Natural killer cell (primary cell): ENCODE data around the gene SP9. TPM values are rescaled to one million over a fixed set of nuclear protein-coding genes. Genes with fewer than 3 reads are reported as not detected.
A peak's percentile ranks its signal among the peaks of the same experiment; 100 is the strongest.

Source experiments
- ATAC-seq, 3 donors: fragments of 150-1000 bp in 2 of 3; fragments of 200-7000 bp in 1 of 3; cut with Tn5 transposase; 1 replicate in 1 of 3; 2 replicates in 2 of 3; pipeline ENCODE4 v1.10.0; 2021; ENCODE audit warnings: mild to moderate bottlenecking in 2 of 3, moderate library complexity in 2 of 3
- DNase-seq, 2 donors: peaks; one replicate each; pipeline versions ENCODE4 v3.0.0 to v3.0.0-alpha.2; 2013 to 2021; ENCODE audit warnings: mixed read lengths in 1 of 2
- H3K27ac ChIP-seq: one replicate; pipeline ENCODE4 v1.5.1; 2013; ENCODE audit warnings: mild to moderate bottlenecking, low read length
- H3K27me3 ChIP-seq: one replicate; pipeline ENCODE4 v1.6.1; 2013; ENCODE audit warnings: low read length; ENCODE audit not compliant: control insufficient read depth, insufficient read depth
- H3K36me3 ChIP-seq: one replicate; pipeline ENCODE4 v1.6.1; 2013; ENCODE audit warnings: low read length; ENCODE audit not compliant: control insufficient read depth, insufficient read depth
- H3K4me1 ChIP-seq: one replicate; pipeline ENCODE4 v1.6.1; 2013; ENCODE audit warnings: low read length; ENCODE audit not compliant: control insufficient read depth, insufficient read depth
- H3K4me3 ChIP-seq: one replicate; pipeline ENCODE4 v1.5.1; 2013; ENCODE audit warnings: low read length
- H3K9me3 ChIP-seq: one replicate; pipeline ENCODE4 v1.6.1; 2013; ENCODE audit warnings: low read length; ENCODE audit not compliant: control insufficient read depth, insufficient read depth
- H3K27ac Mint-ChIP-seq, 2 donors: one replicate each; pipeline ENCODE4 v1.8.0; 2022; ENCODE audit warnings: mild to moderate bottlenecking in 2 of 2, mixed read lengths in 2 of 2, moderate library complexity in 1 of 2
- H3K27me3 Mint-ChIP-seq, 2 donors: one replicate each; pipeline ENCODE4 v1.8.0; 2022; ENCODE audit warnings: low read depth in 2 of 2, mixed read lengths in 2 of 2
- H3K36me3 Mint-ChIP-seq: one replicate; pipeline ENCODE4 v1.8.0; 2022; ENCODE audit warnings: mixed read lengths
- H3K4me1 Mint-ChIP-seq, 2 donors: one replicate each; pipeline ENCODE4 v1.8.0; 2022; ENCODE audit warnings: mixed read lengths in 2 of 2
- H3K4me3 Mint-ChIP-seq: one replicate; pipeline ENCODE4 v1.8.0; 2022; ENCODE audit warnings: mild to moderate bottlenecking, moderate library complexity, mixed read lengths
- H3K9me3 Mint-ChIP-seq, 2 donors: one replicate each; pipeline ENCODE4 v1.8.0; 2022; ENCODE audit warnings: mixed read lengths in 2 of 2
- CTCF ChIP-seq: fragments of 200-600 bp; IDR thresholded peaks from one replicate; pipeline ENCODE4 v1.8.0; 2022; ENCODE audit warnings: antibody characterized with exemption
- WGBS: methylation state at CpG from one replicate; pipeline ENCODE4 v1.1.7; 2013; ENCODE audit warnings: missing lambda C conversion rate; ENCODE audit not compliant: insufficient coverage; 5-methylcytosine and 5-hydroxymethylcytosine counted together
- intact Hi-C: fragments of 100-400 bp; cut with micrococcal nuclease; formaldehyde crosslinking; loops from one replicate; pipeline ENCODE4 v1.14.2; 2022
- total RNA-seq, 4 donors: library from RNA; stranded (reverse); fragments of 120-200 nt in 1 of 4; gene quantifications; one replicate each; pipeline versions ENCODE4 v1.2.3 to v1.2.4, GENCODE V29; 2013 to 2022

Gene SP9
- not detected for total RNA-seq
- total RNA-seq (2013), result not detected

DNA sequence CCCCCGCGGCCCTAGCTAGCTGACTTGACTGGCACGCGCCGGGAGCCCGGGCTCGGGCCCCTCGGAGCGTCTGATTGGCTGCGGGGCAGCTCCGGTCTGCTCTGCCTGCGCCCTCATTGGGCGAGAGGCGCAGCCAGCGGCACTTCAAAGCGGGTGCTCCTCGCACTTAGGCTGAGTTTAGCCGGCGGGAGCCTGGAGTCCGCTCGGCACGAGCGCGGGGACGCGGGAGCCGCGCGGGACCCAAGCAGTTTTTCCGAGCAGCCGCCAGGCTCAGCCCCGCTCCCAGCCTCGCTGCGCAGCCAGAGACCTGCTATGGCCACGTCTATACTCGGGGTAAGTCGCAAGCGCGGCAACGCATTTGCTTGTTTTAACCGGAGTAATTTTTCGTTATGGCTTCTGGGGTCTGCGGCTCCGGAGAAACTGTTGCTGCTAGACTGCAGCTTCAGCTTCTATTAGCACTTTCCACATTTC, at the start of gene SP9:
Gene SP9, plus strand, starts transcription at position 174 of the 471 bp plus-strand sequence. Its CDS starts 139 bp downstream, at position 313.
- H3K4me1 Mint-ChIP-seq, result peaks cover 38 to 50% of the 10 kb centered on the region in 2 donors
- peak within 1 kb of the TSS; percentile 76 for H3K4me3 Mint-ChIP-seq
- no peaks in the 10 kb centered on the region for H3K9me3 Mint-ChIP-seq
- H3K27me3 Mint-ChIP-seq, result peaks cover 77 to 79% of the 10 kb centered on the region in 2 donors
- H3K4me1 ChIP-seq, result peaks cover 56% of the 10 kb centered on the region
- H3K4me3 ChIP-seq, result no peak within 1 kb of the TSS
- H3K27me3 ChIP-seq, result peaks cover 88% of the 10 kb centered on the region
- no peaks in the 10 kb centered on the region for H3K36me3 ChIP-seq
- intact Hi-C loops, result loop anchor here (5.0 kb wide), 2 partner anchors 1737 to 1747 kb away; partner anchors contain the start of gene EVX2
- 6% methylated on average over 44 of the region's 44 CpGs for WGBS
- DNase-seq (peak in 1 of 2 donors; percentile 54), ATAC-seq (peak in 2 of 3 donors; percentile 22 to 34)
- H3K27ac Mint-ChIP-seq, result peak within 1 kb of the TSS in 1 of 2 donors; percentile 59
- TF ChIP-seq CTCF, result no peak
- no peak within 1 kb of the TSS for H3K27ac ChIP-seq
- no peaks in the 10 kb centered on the region for H3K9me3 ChIP-seq
- no peaks in the 10 kb centered on the region for H3K36me3 Mint-ChIP-seq

DNA sequence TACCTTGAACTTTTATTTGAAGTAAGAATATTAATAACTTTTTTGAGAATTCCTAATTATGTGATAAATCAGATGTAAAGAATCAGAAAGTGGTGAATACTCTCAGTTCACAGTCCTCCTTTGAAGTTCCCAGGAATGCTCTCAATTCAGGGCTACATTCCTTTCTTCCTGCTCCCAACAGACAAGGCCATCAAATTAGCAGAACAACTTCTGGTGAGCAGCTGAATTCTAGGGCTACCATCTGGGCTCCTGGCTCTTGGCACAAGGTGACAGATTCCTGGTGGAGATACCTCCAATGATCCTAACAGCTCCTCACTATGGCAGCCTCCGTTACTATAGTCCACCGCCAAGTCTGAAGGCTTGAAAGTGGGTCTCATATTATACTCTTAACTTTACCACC, 48.6 kb upstream of the SP9 start:
- Mint-ChIP-seq H3K9me3 (no peaks in the 10 kb centered on the region), H3K4me1 (no peaks in the 10 kb centered on the region), H3K36me3 (no peaks in the 10 kb centered on the region), H3K4me3 (no peak overlapping the region), H3K27ac (no peak overlapping the region), H3K27me3 (peaks cover 26 to 53% of the 10 kb centered on the region in 2 donors)
- Histone ChIP-seq H3K4me1 (no peaks in the 10 kb centered on the region), H3K9me3 (no peaks in the 10 kb centered on the region), H3K27ac (no peak overlapping the region), H3K4me3 (no peak overlapping the region), H3K36me3 (no peaks in the 10 kb centered on the region), H3K27me3 (peaks cover 2% of the 10 kb centered on the region)
- ATAC-seq (no peak), DNase-seq (no peak)
- TF ChIP-seq CTCF, result no peak
- intact Hi-C loops, result no loop called here
- WGBS, result 100% methylated on average over 2 of the region's 2 CpGs

- Histone ChIP-seq H3K27ac (no peak overlapping the region), H3K9me3 (no peaks in the 10 kb centered on the region), H3K36me3 (no peaks in the 10 kb centered on the region), H3K4me3 (no peak overlapping the region), H3K27me3 (peaks cover 6% of the 10 kb centered on the region), H3K4me1 (no peaks in the 10 kb centered on the region)
- Mint-ChIP-seq H3K27me3 (peaks cover 22 to 39% of the 10 kb centered on the region in 2 donors), H3K4me3 (no peak overlapping the region), H3K9me3 (no peaks in the 10 kb centered on the region), H3K27ac (no peak overlapping the region), H3K36me3 (no peaks in the 10 kb centered on the region), H3K4me1 (no peaks in the 10 kb centered on the region)
- WGBS, result no CpG with 5 or more reads among the region's 1 CpG
- intact Hi-C loops, result no loop called here
- DNase-seq (no peak), ATAC-seq (no peak)
- no peak for TF ChIP-seq CTCF
These were observed 41.8 kb upstream of the SP9 start for GRCh38 chr2:174292908-174293307.

DNA sequence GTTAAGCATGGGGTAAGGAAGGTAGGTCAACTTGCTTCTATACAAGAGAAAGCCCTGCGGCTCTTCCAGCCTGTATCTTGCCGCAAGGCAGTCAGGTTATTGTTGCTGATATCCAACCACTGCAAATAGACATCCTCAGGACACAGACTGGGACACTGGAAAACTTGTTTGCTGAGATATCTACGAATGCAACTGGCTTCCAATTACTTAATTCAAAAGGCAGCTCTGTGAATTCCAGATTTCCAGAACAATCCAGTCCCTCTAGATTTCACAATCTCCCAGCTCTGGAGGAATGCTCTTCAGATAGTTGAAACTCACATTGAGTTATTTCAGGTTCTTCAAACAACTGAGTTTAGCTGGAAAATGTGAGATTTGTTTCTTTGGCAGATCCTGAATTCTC, 34.6 kb upstream of the SP9 start:
- H3K4me3 ChIP-seq, result no peak overlapping the region
- Mint-ChIP-seq H3K4me3 (no peak overlapping the region), H3K9me3 (no peaks in the 10 kb centered on the region), H3K36me3 (no peaks in the 10 kb centered on the region), H3K27ac (no peak overlapping the region), H3K27me3 (peaks cover 9 to 10% of the 10 kb centered on the region in 2 donors), H3K4me1 (no peaks in the 10 kb centered on the region)
- intact Hi-C loops, result no loop called here
- no peak for TF ChIP-seq CTCF
- DNase-seq (no peak), ATAC-seq (no peak)
- peaks cover 3% of the 10 kb centered on the region for H3K27me3 ChIP-seq
- H3K36me3 ChIP-seq, result no peaks in the 10 kb centered on the region
- no peaks in the 10 kb centered on the region for H3K4me1 ChIP-seq
- no peaks in the 10 kb centered on the region for H3K9me3 ChIP-seq
- WGBS, result 84% methylated on average over 3 of the region's 3 CpGs
- H3K27ac ChIP-seq, result no peak overlapping the region
